Smooth muscle cell (in vitro differentiated cells): ENCODE results near the gene XRRA1. TPM values are rescaled to one million over a fixed set of nuclear protein-coding genes. Genes with fewer than 3 reads are reported as not detected.
"Not testable (repeated sequence)": the region's sequence is repeated elsewhere in the genome, so short reads cannot be mapped to it uniquely, and the experiment has no call there.

Experiments
- DNase-seq: peaks from one replicate; lab custom pipeline; 2025; ENCODE audit not compliant: unreplicated experiment; lab: John Stamatoyannopoulos, UW
- H2AFZ ChIP-seq: fragments of 200-600 bp; sonication (generic); 2 replicates; pipeline ENCODE4 v1.6.0; 2016; ENCODE audit warnings: antibody characterized with exemption, low read depth, mild to moderate bottlenecking
- H3F3A ChIP-seq: fragments of 200-600 bp; sonication (generic); 2 replicates; pipeline ENCODE4 v1.6.0; 2017; ENCODE audit warnings: antibody characterized with exemption, low read depth
- H3K27ac ChIP-seq: fragments of 200-600 bp; sonication (generic); 2 replicates; pipeline ENCODE4 v1.5.1; 2016; ENCODE audit warnings: low read depth, mild to moderate bottlenecking
- H3K27me3 ChIP-seq: fragments of 200-600 bp; sonication (generic); 2 replicates; pipeline ENCODE4 v1.6.1; 2016; ENCODE audit warnings: low read depth, mild to moderate bottlenecking
- H3K36me3 ChIP-seq: fragments of 200-600 bp; sonication (generic); 2 replicates; pipeline ENCODE4 v1.5.1; 2016; ENCODE audit warnings: low read depth
- H3K4me1 ChIP-seq: fragments of 200-600 bp; sonication (generic); 2 replicates; pipeline ENCODE4 v1.5.1; 2016; ENCODE audit warnings: low read depth
- H3K4me2 ChIP-seq: fragments of 200-600 bp; sonication (generic); 2 replicates; pipeline ENCODE4 v1.6.0; 2016; ENCODE audit warnings: mild to moderate bottlenecking
- H3K4me3 ChIP-seq: fragments of 200-600 bp; sonication (generic); 2 replicates; pipeline ENCODE4 v1.5.1; 2016; ENCODE audit warnings: mild to moderate bottlenecking
- H3K79me2 ChIP-seq: fragments of 200-600 bp; sonication (generic); 2 replicates; pipeline ENCODE4 v1.6.0; 2016; ENCODE audit warnings: low read depth, mild to moderate bottlenecking
- H3K9ac ChIP-seq: fragments of 200-600 bp; sonication (generic); 2 replicates; pipeline ENCODE4 v1.6.0; 2016; ENCODE audit warnings: low read depth
- H3K9me3 ChIP-seq: fragments of 200-600 bp; sonication (generic); replicated peaks from 2 replicates; pipeline ENCODE4 v1.5.1; 2016; ENCODE audit warnings: low read depth
- H4K20me1 ChIP-seq: fragments of 200-600 bp; sonication (generic); 2 replicates; pipeline ENCODE4 v1.6.0; 2016; ENCODE audit warnings: low read depth
- CTCF ChIP-seq: fragments of 200-600 bp; sonication (generic); IDR thresholded peaks from 2 replicates; pipeline ENCODE4 v1.5.1; 2017; ENCODE audit warnings: borderline replicate concordance, mild to moderate bottlenecking, antibody characterized with exemption; ENCODE audit not compliant: insufficient read depth, poor library complexity, severe bottlenecking
- WGBS: methylation state at CpG from one replicate; pipeline ENCODE4 v1.1.7; 2016; ENCODE audit warnings: low lambda C conversion rate; 5-methylcytosine and 5-hydroxymethylcytosine counted together
- polyA plus RNA-seq: library from polyadenylated mRNA; unstranded; fragments of >200 nt; fragmentation: Nextera tagmentation; extraction: Ambion mirVana; gene quantifications from 2 replicates; pipeline ENCODE4 v1.2.1, GENCODE V29; 2016
- total RNA-seq: library from RNA; depleted of rRNA; stranded (reverse); fragments of >200 nt; gene quantifications from 2 replicates; pipeline ENCODE4 v1.2.3, GENCODE V29; 2014

Gene XRRA1
- total and polyA plus RNA-seq, 2 experiments from 2014 or later = 3.8 to 9.4 TPM

DNA sequence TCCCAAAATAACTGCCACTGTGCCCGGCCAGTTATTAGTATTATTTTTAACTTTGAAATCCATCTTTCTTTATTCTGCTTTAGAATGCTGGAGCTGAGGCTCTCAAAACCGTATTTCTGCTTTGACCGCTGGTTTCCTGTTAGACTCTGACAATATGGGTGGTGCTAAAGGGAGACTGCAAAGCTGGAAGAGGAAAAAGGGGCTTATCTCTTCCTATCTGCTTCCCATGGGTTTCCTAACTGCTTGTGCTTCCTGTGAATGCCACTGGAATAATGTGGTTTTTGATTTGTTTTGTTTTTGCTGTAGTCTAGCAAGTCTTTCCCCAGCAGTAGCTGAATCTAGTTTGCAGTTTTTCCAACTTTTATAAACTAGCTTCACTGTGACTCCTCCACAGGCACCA is 43.6 kb downstream of the XRRA1 start:
- Histone ChIP-seq H4K20me1 (no peaks in the 10 kb centered on the region), H2AFZ (no peak overlapping the region), H3K9me3 (peaks cover 12% of the 10 kb centered on the region), H3K79me2 (no peaks in the 10 kb centered on the region), H3K27ac (no peak overlapping the region), H3K27me3 (no peaks in the 10 kb centered on the region), H3K36me3 (peaks cover 7% of the 10 kb centered on the region), H3K9ac (no peak overlapping the region), H3K4me2 (no peak overlapping the region), H3K4me1 (no peaks in the 10 kb centered on the region), H3F3A (no peaks in the 10 kb centered on the region), H3K4me3 (no peak overlapping the region)
- TF ChIP-seq CTCF = no peak
- no peak for DNase-seq
- 84% methylated on average over 3 of the region's 3 CpGs for WGBS

- Histone ChIP-seq H3K79me2 (no peaks in the 10 kb centered on the region), H3K4me3 (no peak overlapping the region), H3K4me1 (no peaks in the 10 kb centered on the region), H3K27me3 (no peaks in the 10 kb centered on the region), H3K9ac (no peak overlapping the region), H3K9me3 (peaks cover 24% of the 10 kb centered on the region), H4K20me1 (no peaks in the 10 kb centered on the region), H3K4me2 (no peak overlapping the region), H3F3A (no peaks in the 10 kb centered on the region), H3K27ac (no peak overlapping the region), H3K36me3 (no peaks in the 10 kb centered on the region), H2AFZ (no peak overlapping the region)
- no peak for TF ChIP-seq CTCF
- no peak for DNase-seq
- 96% methylated on average over 4 of the region's 4 CpGs for WGBS
Observed at GRCh38 chr11:74902342-74902741, 46.5 kb downstream of the XRRA1 start.

DNA sequence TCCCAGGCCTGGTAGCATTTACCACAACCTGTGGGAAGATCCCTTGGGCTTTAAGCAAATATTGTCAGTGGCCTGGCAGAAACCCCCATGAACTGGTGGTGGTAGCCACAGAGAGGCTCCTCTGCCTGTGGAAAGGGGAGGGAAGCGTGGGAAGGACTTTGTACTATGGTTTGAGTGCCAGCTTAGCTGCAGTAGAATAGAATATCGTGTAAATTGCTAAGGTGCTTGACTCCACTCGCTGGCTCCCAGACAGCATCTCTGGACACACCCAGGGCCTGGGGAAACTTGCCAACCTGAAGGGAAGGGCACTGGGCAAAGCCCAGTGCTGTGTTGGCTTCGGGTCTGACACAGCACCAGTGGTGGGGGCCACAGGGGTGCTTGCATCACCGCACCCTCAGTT is 52.6 kb downstream of the XRRA1 start:
- Histone ChIP-seq H3K9me3 (peaks cover 30% of the 10 kb centered on the region), H3K4me2 (no peak overlapping the region), H3K9ac (no peak overlapping the region), H3K4me3 (no peak overlapping the region), H3K4me1 (no peaks in the 10 kb centered on the region), H3F3A (no peaks in the 10 kb centered on the region), H4K20me1 (no peaks in the 10 kb centered on the region), H3K27ac (no peak overlapping the region), H3K27me3 (no peaks in the 10 kb centered on the region), H3K36me3 (no peaks in the 10 kb centered on the region), H2AFZ (no peak overlapping the region), H3K79me2 (no peaks in the 10 kb centered on the region)
- no peak for DNase-seq
- TF ChIP-seq CTCF = no peak
- WGBS = 98% methylated on average over 5 of the region's 5 CpGs

GRCh38 chr11:74895340-74896116 is 53.4 kb downstream of the XRRA1 start:
- TF ChIP-seq CTCF = no peak
- Histone ChIP-seq H3K79me2 (no peaks in the 10 kb centered on the region), H3K27ac (no peak overlapping the region), H3F3A (no peaks in the 10 kb centered on the region), H3K4me3 (no peak overlapping the region), H4K20me1 (no peaks in the 10 kb centered on the region), H3K27me3 (no peaks in the 10 kb centered on the region), H3K36me3 (no peaks in the 10 kb centered on the region), H3K9me3 (peaks cover 22% of the 10 kb centered on the region), H3K9ac (no peak overlapping the region), H2AFZ (no peak overlapping the region), H3K4me2 (no peak overlapping the region), H3K4me1 (no peaks in the 10 kb centered on the region)
- over 99% methylated on average over 3 of the region's 3 CpGs for whole genome bisulfite sequencing
- no peak for DNase-seq

GRCh38 chr11:74893015-74893414 is 55.9 kb downstream of the XRRA1 start:
- not testable (repeated sequence) for H3K36me3 ChIP-seq, H3K4me3 ChIP-seq, H3K27me3 ChIP-seq, DNase-seq, H2AFZ ChIP-seq, H3K4me1 ChIP-seq, H3F3A ChIP-seq, H3K9ac ChIP-seq, H3K79me2 ChIP-seq, H3K27ac ChIP-seq, H4K20me1 ChIP-seq, H3K4me2 ChIP-seq
- peaks cover 10% of the 10 kb centered on the region for H3K9me3 ChIP-seq
